PC-9 (cell line): Measurements from ENCODE around the gene NAV3.

ENCODE experiments used
- CTCF ChIP-seq: fragments of 200-600 bp; sonication (generic); conservative IDR thresholded peaks from 2 replicates; pipeline ENCODE4 v1.6.1; 2017; ENCODE audit warnings: mixed run types, antibody characterized with exemption, mild to moderate bottlenecking, moderate library complexity
- EZH2 ChIP-seq: fragments of 200-600 bp; sonication (generic); IDR thresholded peaks from 2 replicates; pipeline ENCODE4 v1.8.0; 2017; ENCODE audit warnings: antibody characterized with exemption, low read depth

GRCh38 chr12:78189656-78190055 lies 359.0 kb downstream of the NAV3 start:
- TF ChIP-seq CTCF (no peak), EZH2 (no peak)
